Astrocyte of the hippocampus (primary cell): ENCODE measurements around the gene TRIM32.
A peak's percentile ranks its signal among the peaks of the same experiment; 100 is the strongest.
"Not testable (repeated sequence)": the region's sequence is repeated elsewhere in the genome, so short reads cannot be mapped to it uniquely, and the experiment has no call there.

ENCODE experiments used
- DNase-seq: peaks from one replicate; pipeline ENCODE4 v3.0.0; 2011; ENCODE audit warnings: low read depth, low spot score

Gene TRIM32

GRCh38 chr9:116674210-116674980 is 12.7 kb upstream of the TRIM32 start:
- DNase-seq, result no peak

- no peak for DNase-seq
These were observed 3.6 kb upstream of the TRIM32 start for GRCh38 chr9:116683535-116683934.

GRCh38 chr9:116685166-116685565 is 1.9 kb upstream of the TRIM32 start:
- DNase-seq, result no peak

GRCh38 chr9:116686135-116686534 is 970 bp upstream of the TRIM32 start:
- DNase-seq, result no peak

GRCh38 chr9:116686693-116687073 is 422 bp upstream of the TRIM32 start:
- no peak for DNase-seq

- peak; percentile 27 for DNase-seq
These were observed 640 bp downstream of the TRIM32 start for GRCh38 chr9:116687754-116688135.

- DNase-seq, result no peak
These were observed 1.8 kb downstream of the TRIM32 start for GRCh38 chr9:116688806-116689485.

GRCh38 chr9:116689486-116690032 is 2.5 kb downstream of the TRIM32 start:
- DNase-seq, result no peak

- DNase-seq, result not testable (repeated sequence)
These were observed 3.7 kb downstream of the TRIM32 start for GRCh38 chr9:116690805-116691204.

GRCh38 chr9:116691607-116692006 is 4.5 kb downstream of the TRIM32 start:
- no peak for DNase-seq

- no peak for DNase-seq
These were observed 5.5 kb downstream of the TRIM32 start for GRCh38 chr9:116692616-116693015.

- DNase-seq, result no peak
These were observed 6.2 kb downstream of the TRIM32 start for GRCh38 chr9:116693233-116693731.

- DNase-seq, result no peak
These were observed 7.7 kb downstream of the TRIM32 start for GRCh38 chr9:116694785-116695291.

- DNase-seq, result no peak
These were observed 8.3 kb downstream of the TRIM32 start for GRCh38 chr9:116695438-116695837.

- DNase-seq, result peak; percentile 37
These were observed 10.3 kb downstream of the TRIM32 start for GRCh38 chr9:116697362-116697761.

- DNase-seq, result no peak
These were observed 10.8 kb downstream of the TRIM32 start for GRCh38 chr9:116697887-116698286.

GRCh38 chr9:116700279-116700678 is 13.2 kb downstream of the TRIM32 start:
- DNase-seq, result no peak

- DNase-seq, result no peak
These were observed 14.1 kb downstream of the TRIM32 start for GRCh38 chr9:116700882-116701865.

GRCh38 chr9:116701940-116702642 is 15.0 kb downstream of the TRIM32 start:
- no peak for DNase-seq

- DNase-seq, result no peak
These were observed 16.5 kb downstream of the TRIM32 start for GRCh38 chr9:116703634-116704033.

GRCh38 chr9:116704470-116704869 is 17.4 kb downstream of the TRIM32 start:
- DNase-seq, result no peak
